ENCODE measurements around the gene GDPD2.

GDPD2 gene

GRCh38 chrX:70477734-70478075 lies 54.6 kb downstream of the GDPD2 start:
- DNase-seq = no peak

- DNase-seq = no peak
These were observed 55.6 kb downstream of the GDPD2 start for GRCh38 chrX:70478526-70479245.

DNA sequence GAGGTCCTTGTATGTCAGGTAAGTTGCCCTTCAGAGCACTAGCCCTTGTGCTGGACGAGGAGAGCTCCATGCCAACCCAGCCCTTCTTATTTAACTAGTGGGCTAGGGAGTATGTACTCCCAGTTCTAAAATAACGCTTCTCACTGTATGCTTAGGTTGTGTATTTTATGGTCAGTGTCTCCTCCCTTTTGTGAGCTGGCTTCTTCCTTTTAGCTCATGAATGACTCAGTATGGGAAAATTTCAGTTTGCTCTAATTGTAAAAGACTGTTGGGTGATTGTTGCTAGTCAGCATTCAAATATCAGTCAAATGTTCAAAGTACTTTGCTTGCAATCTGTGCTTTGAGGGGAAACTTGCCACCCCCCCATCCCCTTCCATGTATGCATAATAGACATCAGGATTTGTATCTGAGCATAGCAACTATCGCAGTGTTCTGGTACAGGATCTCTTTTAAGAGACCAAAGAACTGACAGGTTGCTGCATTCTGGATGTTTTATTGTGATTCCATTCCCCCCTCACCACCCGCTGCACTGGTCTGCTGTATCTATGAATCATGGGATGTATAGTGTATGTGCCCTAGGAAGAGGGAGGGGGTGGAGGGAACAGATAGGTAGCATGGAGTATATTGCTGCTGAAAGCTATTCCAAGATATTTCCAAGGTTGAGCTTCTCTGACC lies 56.3 kb downstream of the GDPD2 start:
- no peak for DNase-seq

GRCh38 chrX:70479922-70480659 lies 57.0 kb downstream of the GDPD2 start:
- no peak for DNase-seq

- no peak for DNase-seq
These were observed 57.5 kb downstream of the GDPD2 start for GRCh38 chrX:70480660-70481018.

DNA sequence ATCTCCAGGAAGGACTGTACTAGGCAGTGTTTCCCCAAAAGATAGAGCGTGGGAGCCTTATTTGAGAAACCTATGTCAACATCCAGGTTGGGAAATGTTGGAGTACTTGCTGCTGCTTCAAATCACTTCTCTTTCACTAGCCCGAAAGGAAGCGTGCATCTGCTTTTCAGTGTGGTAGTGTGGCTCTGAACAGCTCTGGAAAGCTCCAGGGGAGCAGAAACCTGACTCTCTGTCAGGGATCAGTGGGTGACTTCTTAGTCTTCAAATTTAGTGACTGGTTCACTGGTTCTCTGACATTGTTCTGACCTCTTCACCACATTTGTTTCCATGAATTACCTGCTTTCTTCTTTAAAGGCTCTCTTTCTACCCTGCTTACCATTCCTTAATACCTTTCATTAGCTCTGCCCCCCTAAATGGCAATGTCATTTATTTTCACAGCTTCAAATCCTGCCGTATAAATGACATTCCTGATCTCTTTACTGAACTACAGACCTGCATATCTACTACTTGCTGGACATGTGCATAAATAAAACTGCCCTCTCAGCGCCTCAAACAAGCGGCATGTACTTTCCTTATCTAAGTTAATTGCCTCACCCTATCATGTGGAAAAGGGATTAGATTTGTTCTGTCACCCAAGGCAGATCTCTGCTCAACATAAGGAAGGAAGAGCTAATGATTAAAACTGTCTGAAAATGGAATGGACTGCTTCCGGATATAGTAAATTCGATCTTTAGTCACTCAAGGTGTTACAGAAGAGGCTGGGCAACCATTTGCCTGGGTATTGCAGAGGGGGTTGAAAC lies 58.6 kb downstream of the GDPD2 start:
- DNase-seq = no peak

- DNase-seq = no peak
These were observed 59.2 kb downstream of the GDPD2 start for GRCh38 chrX:70482300-70482699.

Data from left hindlimb (tissue), 1 donor.